ENCODE measurements around the gene PIP5K1B. TPM values are rescaled to one million over a fixed set of nuclear protein-coding genes. Genes with fewer than 3 reads are reported as not detected.

Gene PIP5K1B
- total RNA-seq, 1 experiment from 2014 or later = 5.2 TPM

- Mint-ChIP-seq H3K27me3 (ENCODE audit: low read depth) (no peaks in the 10 kb centered on the region), H3K4me3 (no peak overlapping the region), H3K27ac (no peak overlapping the region), H3K4me1 (no peaks in the 10 kb centered on the region; the same call in 1 of the 2 replicates), H3K36me3 (no peaks in the 10 kb centered on the region), H3K9me3 (no peaks in the 10 kb centered on the region)
- POLR2A ChIA-PET = no interaction called here
- ATAC-seq (no peak), DNase-seq (ENCODE audit: low spot score) (no peak)
- no peak for TF ChIP-seq NR2C2 (CRISPR knock-in tag; IDR thresholded peaks at IDR 0.05)
- TF ChIP-seq, protein P1, sequence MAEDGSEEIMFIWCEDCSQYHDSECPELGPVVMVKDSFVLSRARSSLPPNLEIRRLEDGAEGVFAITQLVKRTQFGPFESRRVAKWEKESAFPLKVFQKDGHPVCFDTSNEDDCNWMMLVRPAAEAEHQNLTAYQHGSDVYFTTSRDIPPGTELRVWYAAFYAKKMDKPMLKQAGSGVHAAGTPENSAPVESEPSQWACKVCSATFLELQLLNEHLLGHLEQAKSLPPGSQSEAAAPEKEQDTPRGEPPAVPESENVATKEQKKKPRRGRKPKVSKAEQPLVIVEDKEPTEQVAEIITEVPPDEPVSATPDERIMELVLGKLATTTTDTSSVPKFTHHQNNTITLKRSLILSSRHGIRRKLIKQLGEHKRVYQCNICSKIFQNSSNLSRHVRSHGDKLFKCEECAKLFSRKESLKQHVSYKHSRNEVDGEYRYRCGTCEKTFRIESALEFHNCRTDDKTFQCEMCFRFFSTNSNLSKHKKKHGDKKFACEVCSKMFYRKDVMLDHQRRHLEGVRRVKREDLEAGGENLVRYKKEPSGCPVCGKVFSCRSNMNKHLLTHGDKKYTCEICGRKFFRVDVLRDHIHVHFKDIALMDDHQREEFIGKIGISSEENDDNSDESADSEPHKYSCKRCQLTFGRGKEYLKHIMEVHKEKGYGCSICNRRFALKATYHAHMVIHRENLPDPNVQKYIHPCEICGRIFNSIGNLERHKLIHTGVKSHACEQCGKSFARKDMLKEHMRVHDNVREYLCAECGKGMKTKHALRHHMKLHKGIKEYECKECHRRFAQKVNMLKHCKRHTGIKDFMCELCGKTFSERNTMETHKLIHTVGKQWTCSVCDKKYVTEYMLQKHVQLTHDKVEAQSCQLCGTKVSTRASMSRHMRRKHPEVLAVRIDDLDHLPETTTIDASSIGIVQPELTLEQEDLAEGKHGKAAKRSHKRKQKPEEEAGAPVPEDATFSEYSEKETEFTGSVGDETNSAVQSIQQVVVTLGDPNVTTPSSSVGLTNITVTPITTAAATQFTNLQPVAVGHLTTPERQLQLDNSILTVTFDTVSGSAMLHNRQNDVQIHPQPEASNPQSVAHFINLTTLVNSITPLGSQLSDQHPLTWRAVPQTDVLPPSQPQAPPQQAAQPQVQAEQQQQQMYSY (CRISPR knock-in tag; IDR thresholded peaks at IDR 0.05) = no peak
- TF ChIP-seq, protein P2, sequence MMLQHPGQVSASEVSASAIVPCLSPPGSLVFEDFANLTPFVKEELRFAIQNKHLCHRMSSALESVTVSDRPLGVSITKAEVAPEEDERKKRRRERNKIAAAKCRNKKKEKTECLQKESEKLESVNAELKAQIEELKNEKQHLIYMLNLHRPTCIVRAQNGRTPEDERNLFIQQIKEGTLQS (CRISPR knock-in tag; conservative IDR thresholded peaks at IDR 0.05) = no peak
- no peak for TF ChIP-seq HMGA2 (CRISPR knock-in tag; IDR thresholded peaks at IDR 0.05)
- no peak for TF ChIP-seq TEAD1 (CRISPR knock-in tag; IDR thresholded peaks at IDR 0.05)
- TF ChIP-seq ATF6 (CRISPR knock-in tag; IDR thresholded peaks at IDR 0.05) = no peak
- no peak for TF ChIP-seq ZNF281 (CRISPR knock-in tag; IDR thresholded peaks at IDR 0.05)
- TF ChIP-seq PRRX2 (CRISPR knock-in tag; IDR thresholded peaks at IDR 0.05) = no peak
- no peak for TF ChIP-seq AR (CRISPR knock-in tag; IDR thresholded peaks at IDR 0.05)
- TF ChIP-seq ZNF121 (CRISPR knock-in tag; IDR thresholded peaks at IDR 0.05) = no peak
- TF ChIP-seq FOXK1 (CRISPR knock-in tag; IDR thresholded peaks at IDR 0.05) = no peak
- TF ChIP-seq SMAD3 (CRISPR knock-in tag; IDR thresholded peaks at IDR 0.05; ENCODE audit: borderline replicate concordance) = no peak
- TF ChIP-seq TP53 (CRISPR knock-in tag; IDR thresholded peaks at IDR 0.05) = no peak
- TF ChIP-seq, protein P3, sequence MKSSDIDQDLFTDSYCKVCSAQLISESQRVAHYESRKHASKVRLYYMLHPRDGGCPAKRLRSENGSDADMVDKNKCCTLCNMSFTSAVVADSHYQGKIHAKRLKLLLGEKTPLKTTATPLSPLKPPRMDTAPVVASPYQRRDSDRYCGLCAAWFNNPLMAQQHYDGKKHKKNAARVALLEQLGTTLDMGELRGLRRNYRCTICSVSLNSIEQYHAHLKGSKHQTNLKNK (CRISPR knock-in tag; IDR thresholded peaks at IDR 0.05) = no peak
- TF ChIP-seq NR1H2 (CRISPR knock-in tag; IDR thresholded peaks at IDR 0.05) = no peak
- TF ChIP-seq MAX (CRISPR knock-in tag; IDR thresholded peaks at IDR 0.05) = no peak
- TF ChIP-seq, protein P4, sequence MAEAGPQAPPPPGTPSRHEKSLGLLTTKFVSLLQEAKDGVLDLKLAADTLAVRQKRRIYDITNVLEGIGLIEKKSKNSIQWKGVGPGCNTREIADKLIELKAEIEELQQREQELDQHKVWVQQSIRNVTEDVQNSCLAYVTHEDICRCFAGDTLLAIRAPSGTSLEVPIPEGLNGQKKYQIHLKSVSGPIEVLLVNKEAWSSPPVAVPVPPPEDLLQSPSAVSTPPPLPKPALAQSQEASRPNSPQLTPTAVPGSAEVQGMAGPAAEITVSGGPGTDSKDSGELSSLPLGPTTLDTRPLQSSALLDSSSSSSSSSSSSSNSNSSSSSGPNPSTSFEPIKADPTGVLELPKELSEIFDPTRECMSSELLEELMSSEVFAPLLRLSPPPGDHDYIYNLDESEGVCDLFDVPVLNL (CRISPR knock-in tag; IDR thresholded peaks at IDR 0.05; ENCODE audit: borderline replicate concordance, low read depth) = no peak
- CTCF ChIA-PET = no interaction called here
These were observed 262.8 kb downstream of the PIP5K1B start for GRCh38 chr9:68967800-68968199.

Data from WTC11 (cell line).